HL-60 (cell line): ENCODE measurements around the gene METTL21A.
"Not testable (repeated sequence)": the region's sequence is repeated elsewhere in the genome, so short reads cannot be mapped to it uniquely, and the experiment has no call there.

ENCODE experiments used
- DNase-seq, 2 experiments: peaks; one replicate each; pipeline ENCODE4 v3.0.0-alpha.2; 2010 to 2020; ENCODE audit warnings: low read depth in 1 of 2, low spot score in 1 of 2
- H3K27ac ChIP-seq: fragments of 250-450 bp; sonication (Bioruptor Pico); replicated peaks from 2 replicates; pipeline ENCODE4 v1.5.1; 2020; ENCODE audit warnings: mild to moderate bottlenecking, moderate library complexity
- H3K27me3 ChIP-seq: fragments of 250-450 bp; sonication (Bioruptor Pico); 2 replicates; pipeline ENCODE4 v1.5.1; 2021; ENCODE audit warnings: mild to moderate bottlenecking, moderate library complexity; ENCODE audit not compliant: insufficient read depth, poor library complexity, severe bottlenecking
- H3K4me3 ChIP-seq: replicated peaks from 2 replicates; pipeline ENCODE4 v1.5.1; 2011; ENCODE audit warnings: mild to moderate bottlenecking, control low read depth, low read length; ENCODE audit not compliant: insufficient read depth
- CTCF ChIP-seq: IDR thresholded peaks from one replicate; pipeline ENCODE4 v1.5.1; 2011; ENCODE audit warnings: low read length, control low read depth, inconsistent platforms; ENCODE audit not compliant: insufficient read depth
- GABPA ChIP-seq: IDR thresholded peaks from 2 replicates; pipeline ENCODE4 v1.6.1; 2012; ENCODE audit warnings: low read depth
- POLR2AphosphoS5 ChIP-seq: IDR thresholded peaks from 2 replicates; pipeline ENCODE4 v1.6.1; 2012; ENCODE audit warnings: low read depth
- REST ChIP-seq: IDR thresholded peaks from 2 replicates; pipeline ENCODE4 v1.6.1; 2012; ENCODE audit warnings: low read depth; ENCODE audit not compliant: insufficient replicate concordance
- SPI1 ChIP-seq: IDR thresholded peaks from 2 replicates; pipeline ENCODE4 v1.6.1; 2012; ENCODE audit warnings: low read depth, mild to moderate bottlenecking, borderline replicate concordance

METTL21A gene

GRCh38 chr2:207660994-207661393 is 35.8 kb upstream of the METTL21A start:
- DNase-seq, result no peak
- no peak overlapping the region for H3K4me3 ChIP-seq
- no peak overlapping the region for H3K27ac ChIP-seq
- H3K27me3 ChIP-seq, result no peaks in the 10 kb centered on the region
- TF ChIP-seq POLR2AphosphoS5, result no peak
- no peak for TF ChIP-seq CTCF
- TF ChIP-seq REST, result no peak
- no peak for TF ChIP-seq SPI1
- no peak for TF ChIP-seq GABPA

- no peak for TF ChIP-seq SPI1
- no peak for TF ChIP-seq REST
- no peak for TF ChIP-seq GABPA
- no peak for TF ChIP-seq POLR2AphosphoS5
- no peak for TF ChIP-seq CTCF
- no peak for DNase-seq
- H3K4me3 ChIP-seq, result no peak overlapping the region
- no peaks in the 10 kb centered on the region for H3K27me3 ChIP-seq
- H3K27ac ChIP-seq, result no peak overlapping the region
Measured at GRCh38 chr2:207658156-207658555, 33.0 kb upstream of the METTL21A start.

GRCh38 chr2:207655000-207655399 is 29.8 kb upstream of the METTL21A start:
- no peak overlapping the region for H3K27ac ChIP-seq
- H3K27me3 ChIP-seq, result no peaks in the 10 kb centered on the region
- TF ChIP-seq SPI1 (no peak), CTCF (no peak), GABPA (no peak), REST (no peak), POLR2AphosphoS5 (no peak)
- no peak for DNase-seq
- no peak overlapping the region for H3K4me3 ChIP-seq

- not testable (repeated sequence) for DNase-seq, H3K27ac ChIP-seq, H3K27me3 ChIP-seq, H3K4me3 ChIP-seq
Measured at GRCh38 chr2:207646582-207646981, 21.4 kb upstream of the METTL21A start.
